HepG2 (cell line): ENCODE measurements around the gene WIPF2.

ENCODE experiments used
- FOXK2 ChIP-seq: fragments of 450-650 bp; IDR thresholded peaks from 2 replicates; pipeline ENCODE4 v1.6.1; 2016
- POLR2A ChIP-seq, 2 experiments: IDR thresholded peaks; 2 replicates each; pipeline ENCODE4 v1.6.1; 2011; ENCODE audit warnings: low read depth in 2 of 2, low read length in 2 of 2, mild to moderate bottlenecking in 1 of 2, moderate library complexity in 1 of 2; ENCODE audit not compliant: insufficient read depth in 1 of 2
- TAF15 ChIP-seq: fragments of 200-400 bp; formaldehyde crosslinking; IDR thresholded peaks from one replicate; pipeline ENCODE4 v1.6.1; 2018; ENCODE audit warnings: mild to moderate bottlenecking, low read depth, low read length; ENCODE audit not compliant: poor library complexity, severe bottlenecking
- ZKSCAN1 ChIP-seq: fragments of 150-350 bp; IDR thresholded peaks from 2 replicates; pipeline ENCODE4 v1.6.1; 2014; ENCODE audit warnings: low read length
- ZNF629 ChIP-seq: sonication (generic); formaldehyde crosslinking; conservative IDR thresholded peaks from 2 replicates; pipeline ENCODE4 v1.5.0; 2020; ENCODE audit warnings: missing genetic modification reagents

- TF ChIP-seq ZKSCAN1 (no peak), FOXK2 (no peak), ZNF629 (CRISPR knock-in tag) (no peak), TAF15 (no peak), POLR2A (IDR thresholded peaks at IDR 0.05; ENCODE audit: insufficient read depth in 1 of 2, low read depth in 2 of 2, low read length in 2 of 2) (no peak)
Measured at GRCh38 chr17:40179923-40180659, 39.0 kb upstream of the WIPF2 start.
